Smooth muscle cell (in vitro differentiated cells): ENCODE results near the gene ANXA4. TPM values are rescaled to one million over a fixed set of nuclear protein-coding genes. Genes with fewer than 3 reads are reported as not detected.

Experiments
- DNase-seq: peaks from one replicate; lab custom pipeline; 2025; ENCODE audit not compliant: unreplicated experiment; lab: John Stamatoyannopoulos, UW
- H2AFZ ChIP-seq: fragments of 200-600 bp; sonication (generic); 2 replicates; pipeline ENCODE4 v1.6.0; 2016; ENCODE audit warnings: antibody characterized with exemption, low read depth, mild to moderate bottlenecking
- H3F3A ChIP-seq: fragments of 200-600 bp; sonication (generic); 2 replicates; pipeline ENCODE4 v1.6.0; 2017; ENCODE audit warnings: antibody characterized with exemption, low read depth
- H3K27ac ChIP-seq: fragments of 200-600 bp; sonication (generic); 2 replicates; pipeline ENCODE4 v1.5.1; 2016; ENCODE audit warnings: low read depth, mild to moderate bottlenecking
- H3K27me3 ChIP-seq: fragments of 200-600 bp; sonication (generic); 2 replicates; pipeline ENCODE4 v1.6.1; 2016; ENCODE audit warnings: low read depth, mild to moderate bottlenecking
- H3K36me3 ChIP-seq: fragments of 200-600 bp; sonication (generic); 2 replicates; pipeline ENCODE4 v1.5.1; 2016; ENCODE audit warnings: low read depth
- H3K4me1 ChIP-seq: fragments of 200-600 bp; sonication (generic); 2 replicates; pipeline ENCODE4 v1.5.1; 2016; ENCODE audit warnings: low read depth
- H3K4me2 ChIP-seq: fragments of 200-600 bp; sonication (generic); 2 replicates; pipeline ENCODE4 v1.6.0; 2016; ENCODE audit warnings: mild to moderate bottlenecking
- H3K4me3 ChIP-seq: fragments of 200-600 bp; sonication (generic); 2 replicates; pipeline ENCODE4 v1.5.1; 2016; ENCODE audit warnings: mild to moderate bottlenecking
- H3K79me2 ChIP-seq: fragments of 200-600 bp; sonication (generic); 2 replicates; pipeline ENCODE4 v1.6.0; 2016; ENCODE audit warnings: low read depth, mild to moderate bottlenecking
- H3K9ac ChIP-seq: fragments of 200-600 bp; sonication (generic); 2 replicates; pipeline ENCODE4 v1.6.0; 2016; ENCODE audit warnings: low read depth
- H3K9me3 ChIP-seq: fragments of 200-600 bp; sonication (generic); replicated peaks from 2 replicates; pipeline ENCODE4 v1.5.1; 2016; ENCODE audit warnings: low read depth
- H4K20me1 ChIP-seq: fragments of 200-600 bp; sonication (generic); 2 replicates; pipeline ENCODE4 v1.6.0; 2016; ENCODE audit warnings: low read depth
- WGBS: methylation state at CpG from one replicate; pipeline ENCODE4 v1.1.7; 2016; ENCODE audit warnings: low lambda C conversion rate; 5-methylcytosine and 5-hydroxymethylcytosine counted together
- polyA plus RNA-seq: library from polyadenylated mRNA; unstranded; fragments of >200 nt; fragmentation: Nextera tagmentation; extraction: Ambion mirVana; gene quantifications from 2 replicates; pipeline ENCODE4 v1.2.1, GENCODE V29; 2016
- total RNA-seq: library from RNA; depleted of rRNA; stranded (reverse); fragments of >200 nt; gene quantifications from 2 replicates; pipeline ENCODE4 v1.2.3, GENCODE V29; 2014
- TF ChIP-seq, protein P1 (sequence below): fragments of 200-600 bp; sonication (generic); IDR thresholded peaks from 2 replicates; pipeline ENCODE4 v1.5.1; 2017; ENCODE audit warnings: borderline replicate concordance, mild to moderate bottlenecking, antibody characterized with exemption; ENCODE audit not compliant: insufficient read depth, poor library complexity, severe bottlenecking

ANXA4 gene
- total and polyA plus RNA-seq, 2 experiments from 2014 or later: 14.7 to 32.8 TPM

DNA sequence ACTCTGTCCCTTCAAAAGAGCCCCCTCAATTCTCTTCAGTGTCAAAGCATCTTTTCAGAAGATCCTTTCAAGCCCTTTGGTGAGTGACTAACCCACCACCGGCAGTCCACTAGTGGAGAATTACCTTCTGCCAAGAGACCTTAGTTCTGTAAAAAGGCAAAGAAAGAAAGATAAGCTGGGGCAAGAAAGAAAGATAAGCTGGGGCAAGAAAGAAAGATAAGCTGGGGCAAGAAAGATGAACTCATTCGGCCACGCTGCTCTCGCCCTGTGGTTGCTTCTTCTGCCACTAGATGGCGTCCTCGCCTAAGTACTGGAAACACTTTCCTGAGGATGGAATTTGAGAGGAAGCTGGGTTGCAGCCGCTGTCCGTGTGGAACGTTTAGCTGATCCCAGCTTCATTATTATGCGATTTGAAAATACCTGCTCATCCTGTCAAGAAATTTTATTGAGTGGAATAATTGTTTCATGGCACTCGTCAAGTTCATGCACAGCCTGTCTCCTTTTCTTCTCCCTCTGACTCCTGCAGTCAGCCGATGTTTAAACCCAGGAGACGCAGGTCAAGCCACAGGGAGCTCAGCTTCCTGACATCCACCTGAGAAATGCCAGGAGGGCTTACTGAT, 17.3 kb upstream of the ANXA4 start:
- no peaks in the 10 kb centered on the region for H3K27me3 ChIP-seq
- no peak overlapping the region for H3K9ac ChIP-seq

DNA sequence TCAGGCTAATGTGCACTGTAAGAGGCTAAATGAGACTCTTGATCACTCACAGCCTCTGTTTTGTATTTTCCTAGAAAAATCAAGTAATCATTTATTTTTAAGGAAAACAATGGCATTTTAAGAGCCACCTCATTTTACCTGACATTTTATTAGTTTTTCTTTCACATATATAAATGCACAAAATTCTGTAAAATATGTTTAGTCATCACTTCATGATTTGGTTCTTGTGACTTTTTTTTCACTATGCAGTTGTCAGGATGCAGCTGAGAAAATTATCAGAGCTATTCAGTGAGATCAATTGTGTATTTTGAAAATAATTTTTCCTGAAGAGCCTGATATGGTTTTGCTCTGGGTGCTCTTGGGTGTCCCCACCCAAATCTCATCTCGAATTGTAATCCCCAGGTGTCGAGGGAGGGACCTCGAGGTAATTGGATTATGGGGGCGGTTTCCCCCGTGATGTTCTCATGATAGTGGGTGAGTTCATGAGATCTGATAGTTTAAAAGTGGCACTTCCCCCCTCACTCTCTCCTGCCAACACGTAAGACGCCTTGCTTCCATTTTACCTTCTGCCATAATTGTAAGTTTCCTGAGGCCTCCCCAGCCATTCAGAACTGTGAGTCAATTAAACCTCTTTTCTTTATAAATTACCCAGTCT, 16.1 kb upstream of the ANXA4 start:
- DNase-seq: no peak
- H3K4me2 ChIP-seq: no peak overlapping the region
- H3F3A ChIP-seq: no peaks in the 10 kb centered on the region
- no peak overlapping the region for H2AFZ ChIP-seq
- no peaks in the 10 kb centered on the region for H3K36me3 ChIP-seq
- H3K27me3 ChIP-seq: no peaks in the 10 kb centered on the region
- no peak overlapping the region for H3K27ac ChIP-seq
- no peaks in the 10 kb centered on the region for H3K9me3 ChIP-seq
- WGBS: 91% methylated on average over 7 of the region's 7 CpGs
- no peaks in the 10 kb centered on the region for H3K79me2 ChIP-seq
- no peak overlapping the region for H3K9ac ChIP-seq
- H4K20me1 ChIP-seq: no peaks in the 10 kb centered on the region
- TF ChIP-seq, protein P1, sequence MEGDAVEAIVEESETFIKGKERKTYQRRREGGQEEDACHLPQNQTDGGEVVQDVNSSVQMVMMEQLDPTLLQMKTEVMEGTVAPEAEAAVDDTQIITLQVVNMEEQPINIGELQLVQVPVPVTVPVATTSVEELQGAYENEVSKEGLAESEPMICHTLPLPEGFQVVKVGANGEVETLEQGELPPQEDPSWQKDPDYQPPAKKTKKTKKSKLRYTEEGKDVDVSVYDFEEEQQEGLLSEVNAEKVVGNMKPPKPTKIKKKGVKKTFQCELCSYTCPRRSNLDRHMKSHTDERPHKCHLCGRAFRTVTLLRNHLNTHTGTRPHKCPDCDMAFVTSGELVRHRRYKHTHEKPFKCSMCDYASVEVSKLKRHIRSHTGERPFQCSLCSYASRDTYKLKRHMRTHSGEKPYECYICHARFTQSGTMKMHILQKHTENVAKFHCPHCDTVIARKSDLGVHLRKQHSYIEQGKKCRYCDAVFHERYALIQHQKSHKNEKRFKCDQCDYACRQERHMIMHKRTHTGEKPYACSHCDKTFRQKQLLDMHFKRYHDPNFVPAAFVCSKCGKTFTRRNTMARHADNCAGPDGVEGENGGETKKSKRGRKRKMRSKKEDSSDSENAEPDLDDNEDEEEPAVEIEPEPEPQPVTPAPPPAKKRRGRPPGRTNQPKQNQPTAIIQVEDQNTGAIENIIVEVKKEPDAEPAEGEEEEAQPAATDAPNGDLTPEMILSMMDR: no peak
- no peaks in the 10 kb centered on the region for H3K4me1 ChIP-seq
- H3K4me3 ChIP-seq: no peak overlapping the region

More for the DNA sequence above, 17.3 kb upstream of the ANXA4 start:
- DNase-seq: peak; percentile 48
- Histone ChIP-seq H3K36me3 (no peaks in the 10 kb centered on the region), H4K20me1 (no peaks in the 10 kb centered on the region), H3K4me1 (no peaks in the 10 kb centered on the region), H2AFZ (peak overlapping the region; percentile 98), H3F3A (no peaks in the 10 kb centered on the region), H3K9me3 (no peaks in the 10 kb centered on the region), H3K27ac (no peak overlapping the region), H3K4me2 (peak overlapping the region; percentile 91), H3K79me2 (no peaks in the 10 kb centered on the region), H3K4me3 (peak overlapping the region; percentile 53)
- TF ChIP-seq, protein P1: peak; percentile 88
- WGBS: 6% methylated on average over 13 of the region's 13 CpGs

GRCh38 chr2:69729266-69729665, 12.7 kb upstream of the ANXA4 start:
- Histone ChIP-seq H3F3A (no peaks in the 10 kb centered on the region), H4K20me1 (no peaks in the 10 kb centered on the region), H3K27ac (no peak overlapping the region), H3K36me3 (no peaks in the 10 kb centered on the region), H3K9me3 (no peaks in the 10 kb centered on the region), H3K27me3 (no peaks in the 10 kb centered on the region), H2AFZ (no peak overlapping the region), H3K4me3 (no peak overlapping the region), H3K4me1 (no peaks in the 10 kb centered on the region), H3K79me2 (no peaks in the 10 kb centered on the region), H3K9ac (no peak overlapping the region), H3K4me2 (no peak overlapping the region)
- TF ChIP-seq, protein P1: no peak
- DNase-seq: no peak
- 71% methylated on average over 5 of the region's 5 CpGs for WGBS
